Endodermal cell (in vitro differentiated cells): ENCODE data around the gene FCAR. TPM values are rescaled to one million over a fixed set of nuclear protein-coding genes. Genes with fewer than 3 reads are reported as not detected.

Experiments used
- DNase-seq: peaks from one replicate; pipeline ENCODE4 v3.0.0-alpha.2; 2017
- H3K27ac ChIP-seq: 2 replicates; pipeline ENCODE4 v1.5.1; 2013; ENCODE audit warnings: mild to moderate bottlenecking, low read depth, low read length, moderate library complexity
- H3K27me3 ChIP-seq: 2 replicates; pipeline ENCODE4 v1.6.1; 2013; ENCODE audit warnings: mild to moderate bottlenecking, low read length, moderate library complexity; ENCODE audit not compliant: insufficient read depth, control insufficient read depth, poor library complexity, severe bottlenecking
- H3K36me3 ChIP-seq: 2 replicates; pipeline ENCODE4 v1.7.0; 2013; ENCODE audit warnings: mild to moderate bottlenecking, low read length, moderate library complexity; ENCODE audit not compliant: control insufficient read depth, insufficient read depth
- H3K4me1 ChIP-seq: one replicate; pipeline ENCODE4 v1.7.0; 2013; ENCODE audit warnings: low read length; ENCODE audit not compliant: control insufficient read depth, insufficient read depth
- H3K4me3 ChIP-seq: 2 replicates; pipeline ENCODE4 v1.5.1; 2013; ENCODE audit warnings: mild to moderate bottlenecking, low read length, moderate library complexity
- H3K9ac ChIP-seq: 2 replicates; pipeline ENCODE4 v1.6.1; 2013; ENCODE audit warnings: mild to moderate bottlenecking, low read length, moderate library complexity; ENCODE audit not compliant: poor library complexity, severe bottlenecking; ENCODE audit errors: extremely low read depth
- H3K9me3 ChIP-seq: 2 replicates; pipeline ENCODE4 v1.6.1; 2013; ENCODE audit warnings: mild to moderate bottlenecking, low read length, moderate library complexity; ENCODE audit not compliant: control insufficient read depth
- H3K27ac Mint-ChIP-seq: 2 replicates; pipeline ENCODE4 v1.8.0; 2020; ENCODE audit warnings: mixed read lengths
- H3K27me3 Mint-ChIP-seq: 2 replicates; pipeline ENCODE4 v1.8.0; 2021; ENCODE audit warnings: mild to moderate bottlenecking, mixed read lengths; ENCODE audit not compliant: insufficient read depth
- H3K36me3 Mint-ChIP-seq: 2 replicates; pipeline ENCODE4 v1.8.0; 2020; ENCODE audit warnings: low read depth, mixed read lengths
- H3K4me1 Mint-ChIP-seq: 2 replicates; pipeline ENCODE4 v1.8.0; 2020; ENCODE audit warnings: mixed read lengths
- H3K4me3 Mint-ChIP-seq: 2 replicates; pipeline ENCODE4 v1.8.0; 2020; ENCODE audit warnings: mild to moderate bottlenecking, moderate library complexity, mixed read lengths
- H3K9me3 Mint-ChIP-seq: 2 replicates; pipeline ENCODE4 v1.8.0; 2020; ENCODE audit warnings: mild to moderate bottlenecking, mixed read lengths
- WGBS, 2 experiments: methylation state at CpG; one replicate each; pipeline versions ENCODE4 v1.1.5 to v1.1.7; 2013; ENCODE audit warnings: missing lambda C conversion rate in 2 of 2, mixed read lengths in 1 of 2; ENCODE audit not compliant: insufficient coverage in 1 of 2, insufficient read length in 1 of 2; 5-methylcytosine and 5-hydroxymethylcytosine counted together
- total RNA-seq, 2 donors: library from RNA; stranded (reverse); fragmentation: NEBNext Ultra II Directional in 1 of 2; extraction: Animal tissue kit (Norgen Biotek cat#: 25700) in 1 of 2; gene quantifications; 2 replicates in 1 of 2; 3 replicates in 1 of 2; pipeline ENCODE4 v1.2.1, GENCODE V29; 2021
- TF ChIP-seq, protein P1 (sequence below): fragments of 200-600 bp; sonication (generic); conservative IDR thresholded peaks from 2 replicates; pipeline ENCODE4 v1.5.0; 2021; ENCODE audit warnings: antibody characterized with exemption, mild to moderate bottlenecking

The FCAR gene
- total RNA-seq, 2 donors from 2014 or later = not detected

GRCh38 chr19:54871696-54872095 lies 2.3 kb upstream of the FCAR start:
- H3K27ac Mint-ChIP-seq = no peak overlapping the region
- Histone ChIP-seq H3K9me3 (no peaks in the 10 kb centered on the region), H3K36me3 (no peaks in the 10 kb centered on the region), H3K4me1 (no peaks in the 10 kb centered on the region), H3K27ac (no peak overlapping the region), H3K9ac (no peak overlapping the region), H3K27me3 (peaks cover 16% of the 10 kb centered on the region), H3K4me3 (no peak overlapping the region)
- peaks cover 8% of the 10 kb centered on the region for H3K4me1 Mint-ChIP-seq
- H3K36me3 Mint-ChIP-seq = no peaks in the 10 kb centered on the region
- 58 to 81% methylated on average over 2 to 3 of the region's 3 CpGs for WGBS, 2 experiments
- H3K9me3 Mint-ChIP-seq = peaks cover 4% of the 10 kb centered on the region
- no peak overlapping the region for H3K4me3 Mint-ChIP-seq
- peaks cover 16% of the 10 kb centered on the region for H3K27me3 Mint-ChIP-seq
- TF ChIP-seq, protein P1, sequence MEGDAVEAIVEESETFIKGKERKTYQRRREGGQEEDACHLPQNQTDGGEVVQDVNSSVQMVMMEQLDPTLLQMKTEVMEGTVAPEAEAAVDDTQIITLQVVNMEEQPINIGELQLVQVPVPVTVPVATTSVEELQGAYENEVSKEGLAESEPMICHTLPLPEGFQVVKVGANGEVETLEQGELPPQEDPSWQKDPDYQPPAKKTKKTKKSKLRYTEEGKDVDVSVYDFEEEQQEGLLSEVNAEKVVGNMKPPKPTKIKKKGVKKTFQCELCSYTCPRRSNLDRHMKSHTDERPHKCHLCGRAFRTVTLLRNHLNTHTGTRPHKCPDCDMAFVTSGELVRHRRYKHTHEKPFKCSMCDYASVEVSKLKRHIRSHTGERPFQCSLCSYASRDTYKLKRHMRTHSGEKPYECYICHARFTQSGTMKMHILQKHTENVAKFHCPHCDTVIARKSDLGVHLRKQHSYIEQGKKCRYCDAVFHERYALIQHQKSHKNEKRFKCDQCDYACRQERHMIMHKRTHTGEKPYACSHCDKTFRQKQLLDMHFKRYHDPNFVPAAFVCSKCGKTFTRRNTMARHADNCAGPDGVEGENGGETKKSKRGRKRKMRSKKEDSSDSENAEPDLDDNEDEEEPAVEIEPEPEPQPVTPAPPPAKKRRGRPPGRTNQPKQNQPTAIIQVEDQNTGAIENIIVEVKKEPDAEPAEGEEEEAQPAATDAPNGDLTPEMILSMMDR = no peak
- DNase-seq = no peak

DNA sequence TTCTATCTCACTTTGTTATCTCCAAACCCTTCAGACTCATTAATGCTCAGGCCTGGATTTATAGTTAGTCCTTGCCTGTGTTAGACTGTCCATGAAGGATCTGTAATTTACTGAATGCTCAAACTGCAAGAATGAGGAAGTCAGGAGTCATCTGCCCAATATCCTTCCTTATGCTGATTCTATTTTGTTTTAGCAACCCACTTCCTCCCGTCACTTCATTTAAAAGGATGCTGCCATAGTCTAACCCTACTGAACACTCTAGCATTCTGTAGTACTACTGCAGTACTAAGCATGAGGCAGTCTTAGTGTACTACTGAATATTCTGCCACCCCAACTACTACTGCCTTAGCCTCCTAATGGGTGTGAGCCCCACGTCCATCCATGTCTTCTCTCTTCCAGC lies 1.5 kb downstream of the FCAR start:
- Histone ChIP-seq H3K27ac (no peak overlapping the region), H3K4me1 (no peaks in the 10 kb centered on the region), H3K9ac (no peak overlapping the region), H3K36me3 (no peaks in the 10 kb centered on the region), H3K4me3 (no peak overlapping the region), H3K9me3 (no peaks in the 10 kb centered on the region), H3K27me3 (peaks cover 16% of the 10 kb centered on the region)
- H3K36me3 Mint-ChIP-seq = no peaks in the 10 kb centered on the region
- no peaks in the 10 kb centered on the region for H3K9me3 Mint-ChIP-seq
- TF ChIP-seq, protein P1 = no peak
- H3K4me1 Mint-ChIP-seq = peaks cover 8% of the 10 kb centered on the region
- no peak overlapping the region for H3K4me3 Mint-ChIP-seq
- H3K27me3 Mint-ChIP-seq = peaks cover 27% of the 10 kb centered on the region
- no peak for DNase-seq
- WGBS, 2 experiments = 75 to 80% methylated on average over 1 to 2 of the region's 2 CpGs
- H3K27ac Mint-ChIP-seq = no peak overlapping the region

DNA sequence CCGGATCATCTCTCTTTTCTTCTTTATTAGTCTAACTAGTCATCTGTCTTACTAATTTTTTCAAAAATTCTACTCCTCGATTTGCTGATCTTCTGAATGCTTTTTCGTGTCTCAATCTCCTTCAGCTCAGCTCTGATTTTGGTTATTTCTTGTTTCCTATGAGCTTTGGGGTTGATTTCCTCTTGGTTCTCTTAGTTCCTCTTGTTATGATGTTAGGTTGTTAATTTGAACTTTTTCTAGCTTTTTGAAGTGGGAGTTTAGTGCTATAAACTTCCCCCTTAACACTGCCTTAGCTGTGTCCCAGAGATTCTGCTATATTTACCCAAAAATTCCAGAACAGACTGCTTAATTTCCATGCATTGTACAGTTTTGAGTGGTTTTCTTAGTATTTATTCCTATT lies 3.4 kb downstream of the FCAR start:
- H3K4me3 ChIP-seq = no peak overlapping the region
- Mint-ChIP-seq H3K4me1 (no peaks in the 10 kb centered on the region), H3K36me3 (no peaks in the 10 kb centered on the region), H3K9me3 (no peaks in the 10 kb centered on the region), H3K27ac (no peak overlapping the region), H3K27me3 (peaks cover 31% of the 10 kb centered on the region), H3K4me3 (no peak overlapping the region)
- H3K27me3 ChIP-seq = peaks cover 16% of the 10 kb centered on the region
- WGBS, 2 experiments = 58 to 81% methylated on average over 3 of the region's 3 CpGs
- H3K36me3 ChIP-seq = no peaks in the 10 kb centered on the region
- no peak overlapping the region for H3K9ac ChIP-seq
- H3K27ac ChIP-seq = no peak overlapping the region
- DNase-seq = no peak
- no peaks in the 10 kb centered on the region for H3K9me3 ChIP-seq
- TF ChIP-seq, protein P1 = no peak
- H3K4me1 ChIP-seq = no peaks in the 10 kb centered on the region
